SK-N-SH treated with all-trans-retinoic acid at 6 μM for 48 hours (cell line): Measurements from ENCODE around the gene RYK.

Experiments used
- ATAC-seq: fragments of 200-7000 bp; cut with Tn5 transposase; 3 replicates; pipeline ENCODE4 v1.9.1; 2020; ENCODE audit warnings: mild to moderate bottlenecking, moderate library complexity
- ARNTL ChIP-seq: fragments of 450-650 bp; formaldehyde crosslinking; IDR thresholded peaks from 2 replicates; pipeline ENCODE4 v1.5.0; 2020; ENCODE audit warnings: low read depth, mild to moderate bottlenecking, moderate library complexity, borderline replicate concordance
- BACH2 ChIP-seq: fragments of 250-450 bp; sonication (Bioruptor Pico); IDR thresholded peaks from 2 replicates; pipeline ENCODE4 v1.9.0; 2021; ENCODE audit warnings: mild to moderate bottlenecking, borderline replicate concordance
- CSDC2 ChIP-seq: fragments of 250-450 bp; sonication (Bioruptor Pico); IDR thresholded peaks from 2 replicates; pipeline ENCODE4 v1.5.0; 2020; ENCODE audit warnings: mild to moderate bottlenecking, moderate library complexity
- ESRRG ChIP-seq: fragments of 250-450 bp; sonication (Bioruptor Pico); IDR thresholded peaks from 2 replicates; pipeline ENCODE4 v1.6.1; 2021; ENCODE audit warnings: mild to moderate bottlenecking
- GLIS3 ChIP-seq: fragments of 250-450 bp; sonication (Bioruptor Pico); IDR thresholded peaks from 2 replicates; pipeline ENCODE4 v1.5.0; 2020; ENCODE audit warnings: mild to moderate bottlenecking, moderate library complexity
- ISL1 ChIP-seq: fragments of 250-450 bp; sonication (Bioruptor Pico); IDR thresholded peaks from 2 replicates; pipeline ENCODE4 v2.1.2; 2022; ENCODE audit warnings: mild to moderate bottlenecking, moderate library complexity
- OSR1 ChIP-seq: fragments of 250-450 bp; sonication (Bioruptor Pico); IDR thresholded peaks from 2 replicates; pipeline ENCODE4 v1.8.0; 2022; ENCODE audit warnings: moderate library complexity, mild to moderate bottlenecking, inconsistent platforms
- PATZ1 ChIP-seq: fragments of 250-450 bp; sonication (Bioruptor Pico); IDR thresholded peaks from 2 replicates; pipeline ENCODE4 v1.8.0; 2020; ENCODE audit warnings: mild to moderate bottlenecking, moderate library complexity, borderline replicate concordance
- POU6F1 ChIP-seq: fragments of 250-450 bp; sonication (Bioruptor Pico); IDR thresholded peaks from 2 replicates; pipeline ENCODE4 v1.8.0; 2021; ENCODE audit warnings: low read depth, mild to moderate bottlenecking, moderate library complexity, borderline replicate concordance
- PPARA ChIP-seq: fragments of 250-450 bp; sonication (Bioruptor Pico); IDR thresholded peaks from 2 replicates; pipeline ENCODE4 v1.5.0; 2020; ENCODE audit warnings: mild to moderate bottlenecking, borderline replicate concordance
- RARB ChIP-seq: fragments of 250-450 bp; sonication (Bioruptor Pico); IDR thresholded peaks from 2 replicates; pipeline ENCODE4 v1.8.0; 2021; ENCODE audit warnings: mild to moderate bottlenecking, moderate library complexity
- SNAI2 ChIP-seq: fragments of 250-450 bp; sonication (Bioruptor Pico); IDR thresholded peaks from 2 replicates; pipeline ENCODE4 v1.5.0; 2020; ENCODE audit warnings: mild to moderate bottlenecking, moderate library complexity
- TCF4 ChIP-seq: fragments of 250-450 bp; sonication (Bioruptor Pico); IDR thresholded peaks from 2 replicates; pipeline ENCODE4 v1.8.0; 2021; ENCODE audit warnings: mild to moderate bottlenecking, moderate library complexity, borderline replicate concordance
- TOX ChIP-seq: fragments of 250-450 bp; sonication (Bioruptor Pico); IDR thresholded peaks from 2 replicates; pipeline ENCODE4 v1.8.0; 2021; ENCODE audit warnings: mild to moderate bottlenecking, moderate library complexity, borderline replicate concordance
- ZFP3 ChIP-seq: fragments of 250-450 bp; sonication (Bioruptor Pico); IDR thresholded peaks from 2 replicates; pipeline ENCODE4 v1.5.0; 2020; ENCODE audit warnings: mild to moderate bottlenecking, moderate library complexity
- ZFP30 ChIP-seq: fragments of 450-650 bp; formaldehyde crosslinking; IDR thresholded peaks from 2 replicates; pipeline ENCODE4 v1.5.0; 2022; ENCODE audit warnings: mild to moderate bottlenecking, moderate library complexity
- ZNF565 ChIP-seq: fragments of 450-650 bp; formaldehyde crosslinking; conservative IDR thresholded peaks from 2 replicates; pipeline ENCODE4 v1.5.0; 2020; ENCODE audit warnings: low read depth, mild to moderate bottlenecking, moderate library complexity
- ZNF70 ChIP-seq: fragments of 450-650 bp; formaldehyde crosslinking; IDR thresholded peaks from 2 replicates; pipeline ENCODE4 v1.5.0; 2020; ENCODE audit warnings: mild to moderate bottlenecking, moderate library complexity
- ZNF8 ChIP-seq: fragments of 450-650 bp; formaldehyde crosslinking; IDR thresholded peaks from 2 replicates; pipeline ENCODE4 v1.5.0; 2020; ENCODE audit warnings: mild to moderate bottlenecking, moderate library complexity
- TF ChIP-seq, protein P1 (sequence below): fragments of 250-450 bp; sonication (Bioruptor Pico); IDR thresholded peaks from 2 replicates; pipeline ENCODE4 v1.5.1; 2020; ENCODE audit warnings: low read depth, mild to moderate bottlenecking, moderate library complexity
- TF ChIP-seq, protein P2 (sequence below): fragments of 250-450 bp; sonication (Bioruptor Pico); IDR thresholded peaks from 2 replicates; pipeline ENCODE4 v1.5.1; 2021; ENCODE audit warnings: mild to moderate bottlenecking, moderate library complexity
- TF ChIP-seq, protein P3 (sequence below): fragments of 250-450 bp; sonication (Bioruptor Pico); IDR thresholded peaks from 2 replicates; pipeline ENCODE4 v1.5.0; 2020; ENCODE audit warnings: mild to moderate bottlenecking, moderate library complexity

RYK gene

GRCh38 chr3:134299185-134299887 is 48.7 kb upstream of the RYK start:
- peak; percentile 92 for ATAC-seq
- TF ChIP-seq, protein P1, sequence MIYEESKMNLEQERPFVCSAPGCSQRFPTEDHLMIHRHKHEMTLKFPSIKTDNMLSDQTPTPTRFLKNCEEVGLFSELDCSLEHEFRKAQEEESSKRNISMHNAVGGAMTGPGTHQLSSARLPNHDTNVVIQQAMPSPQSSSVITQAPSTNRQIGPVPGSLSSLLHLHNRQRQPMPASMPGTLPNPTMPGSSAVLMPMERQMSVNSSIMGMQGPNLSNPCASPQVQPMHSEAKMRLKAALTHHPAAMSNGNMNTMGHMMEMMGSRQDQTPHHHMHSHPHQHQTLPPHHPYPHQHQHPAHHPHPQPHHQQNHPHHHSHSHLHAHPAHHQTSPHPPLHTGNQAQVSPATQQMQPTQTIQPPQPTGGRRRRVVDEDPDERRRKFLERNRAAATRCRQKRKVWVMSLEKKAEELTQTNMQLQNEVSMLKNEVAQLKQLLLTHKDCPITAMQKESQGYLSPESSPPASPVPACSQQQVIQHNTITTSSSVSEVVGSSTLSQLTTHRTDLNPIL (CRISPR knock-in tag) = no peak
- TF ChIP-seq ESRRG (CRISPR knock-in tag) = no peak
- no peak for TF ChIP-seq ZFP30 (CRISPR knock-in tag)
- TF ChIP-seq ISL1 (CRISPR knock-in tag) = no peak
- no peak for TF ChIP-seq ZNF8
- TF ChIP-seq GLIS3 (CRISPR knock-in tag) = no peak
- TF ChIP-seq TCF4 = no peak
- no peak for TF ChIP-seq PATZ1 (CRISPR knock-in tag)
- no peak for TF ChIP-seq ZNF565
- TF ChIP-seq, protein P2, sequence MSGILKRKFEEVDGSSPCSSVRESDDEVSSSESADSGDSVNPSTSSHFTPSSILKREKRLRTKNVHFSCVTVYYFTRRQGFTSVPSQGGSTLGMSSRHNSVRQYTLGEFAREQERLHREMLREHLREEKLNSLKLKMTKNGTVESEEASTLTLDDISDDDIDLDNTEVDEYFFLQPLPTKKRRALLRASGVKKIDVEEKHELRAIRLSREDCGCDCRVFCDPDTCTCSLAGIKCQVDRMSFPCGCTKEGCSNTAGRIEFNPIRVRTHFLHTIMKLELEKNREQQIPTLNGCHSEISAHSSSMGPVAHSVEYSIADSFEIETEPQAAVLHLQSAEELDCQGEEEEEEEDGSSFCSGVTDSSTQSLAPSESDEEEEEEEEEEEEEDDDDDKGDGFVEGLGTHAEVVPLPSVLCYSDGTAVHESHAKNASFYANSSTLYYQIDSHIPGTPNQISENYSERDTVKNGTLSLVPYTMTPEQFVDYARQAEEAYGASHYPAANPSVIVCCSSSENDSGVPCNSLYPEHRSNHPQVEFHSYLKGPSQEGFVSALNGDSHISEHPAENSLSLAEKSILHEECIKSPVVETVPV (CRISPR knock-in tag) = no peak
- no peak for TF ChIP-seq SNAI2 (CRISPR knock-in tag)
- TF ChIP-seq, protein P3, sequence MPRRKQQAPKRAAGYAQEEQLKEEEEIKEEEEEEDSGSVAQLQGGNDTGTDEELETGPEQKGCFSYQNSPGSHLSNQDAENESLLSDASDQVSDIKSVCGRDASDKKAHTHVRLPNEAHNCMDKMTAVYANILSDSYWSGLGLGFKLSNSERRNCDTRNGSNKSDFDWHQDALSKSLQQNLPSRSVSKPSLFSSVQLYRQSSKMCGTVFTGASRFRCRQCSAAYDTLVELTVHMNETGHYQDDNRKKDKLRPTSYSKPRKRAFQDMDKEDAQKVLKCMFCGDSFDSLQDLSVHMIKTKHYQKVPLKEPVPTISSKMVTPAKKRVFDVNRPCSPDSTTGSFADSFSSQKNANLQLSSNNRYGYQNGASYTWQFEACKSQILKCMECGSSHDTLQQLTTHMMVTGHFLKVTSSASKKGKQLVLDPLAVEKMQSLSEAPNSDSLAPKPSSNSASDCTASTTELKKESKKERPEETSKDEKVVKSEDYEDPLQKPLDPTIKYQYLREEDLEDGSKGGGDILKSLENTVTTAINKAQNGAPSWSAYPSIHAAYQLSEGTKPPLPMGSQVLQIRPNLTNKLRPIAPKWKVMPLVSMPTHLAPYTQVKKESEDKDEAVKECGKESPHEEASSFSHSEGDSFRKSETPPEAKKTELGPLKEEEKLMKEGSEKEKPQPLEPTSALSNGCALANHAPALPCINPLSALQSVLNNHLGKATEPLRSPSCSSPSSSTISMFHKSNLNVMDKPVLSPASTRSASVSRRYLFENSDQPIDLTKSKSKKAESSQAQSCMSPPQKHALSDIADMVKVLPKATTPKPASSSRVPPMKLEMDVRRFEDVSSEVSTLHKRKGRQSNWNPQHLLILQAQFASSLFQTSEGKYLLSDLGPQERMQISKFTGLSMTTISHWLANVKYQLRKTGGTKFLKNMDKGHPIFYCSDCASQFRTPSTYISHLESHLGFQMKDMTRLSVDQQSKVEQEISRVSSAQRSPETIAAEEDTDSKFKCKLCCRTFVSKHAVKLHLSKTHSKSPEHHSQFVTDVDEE (CRISPR knock-in tag) = no peak
- no peak for TF ChIP-seq BACH2 (CRISPR knock-in tag)
- TF ChIP-seq PPARA = no peak
- no peak for TF ChIP-seq POU6F1
- no peak for TF ChIP-seq ZNF70 (CRISPR knock-in tag)
- TF ChIP-seq RARB = no peak
- TF ChIP-seq ARNTL (CRISPR knock-in tag) = no peak
- TF ChIP-seq OSR1 = no peak
- no peak for TF ChIP-seq ZFP3 (CRISPR knock-in tag)

DNA sequence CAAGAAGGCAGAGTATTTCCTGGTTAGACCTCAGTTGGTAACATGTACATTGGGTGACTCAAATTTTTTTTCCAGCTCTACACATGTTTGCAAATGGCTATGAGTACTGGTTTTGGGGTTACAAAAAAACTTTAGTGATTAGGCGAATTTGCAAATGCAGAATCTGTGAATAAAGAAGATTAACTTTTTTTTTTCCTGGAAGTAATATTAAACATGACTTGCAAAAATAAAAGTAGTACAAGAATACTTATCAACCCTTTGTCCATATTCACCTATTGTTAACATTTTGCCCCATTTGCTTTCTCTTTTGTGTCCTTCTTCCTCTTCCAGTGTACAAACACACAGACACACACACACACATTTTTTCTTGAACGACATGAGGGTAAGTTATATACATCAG is 47.6 kb upstream of the RYK start:
- TF ChIP-seq ZNF70 (CRISPR knock-in tag) (no peak), ZFP3 (CRISPR knock-in tag) (no peak), CSDC2 (CRISPR knock-in tag) (no peak), ZNF565 (no peak), TCF4 (no peak), GLIS3 (CRISPR knock-in tag) (no peak), ESRRG (CRISPR knock-in tag) (no peak), ZFP30 (CRISPR knock-in tag) (no peak), ZNF8 (no peak), TOX (CRISPR knock-in tag) (no peak), PATZ1 (CRISPR knock-in tag) (no peak)
- TF ChIP-seq, protein P3 (CRISPR knock-in tag) = no peak
- TF ChIP-seq, protein P2 (CRISPR knock-in tag) = no peak
- TF ChIP-seq, protein P1 (CRISPR knock-in tag) = no peak
- no peak for ATAC-seq
